Spleen (tissue), 7 donors: ENCODE measurements around the gene CBFA2T2.

ENCODE experiments used
- CTCF ChIP-seq, 11 experiments: fragments of 200-600 bp in 7 of 11; fragments of 450-650 bp in 4 of 11; sonication (generic) in 4 of 11; IDR thresholded peaks in 8 of 11; conservative IDR thresholded peaks in 3 of 11; 1 replicate in 7 of 11; 2 replicates in 4 of 11; pipeline versions ENCODE4 v1.4.0 to v1.8.0; 2016 to 2021; ENCODE audit warnings: antibody characterized with exemption in 11 of 11, inconsistent platforms in 4 of 11, mild to moderate bottlenecking in 1 of 11
- POLR2AphosphoS5 ChIP-seq, 3 donors: sonication (generic); formaldehyde crosslinking; IDR thresholded peaks; one replicate each; pipeline ENCODE4 v1.5.1; 2017; ENCODE audit warnings: antibody characterized with exemption in 3 of 3
- donor health status: DM: no; HTN: no; CAD: no; lungs with moderate emphysema.
- donor health status: DM: no; HTN: no; CAD: no.
- donor health status: DM: no; HTN: no; CAD: no.

- no peak for TF ChIP-seq CTCF (IDR thresholded peaks at IDR 0.05 in 8 of 11, conservative IDR thresholded peaks at IDR 0.05 in 3 of 11)
- TF ChIP-seq POLR2AphosphoS5 (IDR thresholded peaks at IDR 0.05), result no peak
Measured at GRCh38 chr20:33578510-33578909, 88.6 kb downstream of the CBFA2T2 start.
